Activated T-helper 2 cell treated with anti-CD3 and anti-CD28 coated beads, Interferon-gamma antibody, Interleukin-2, Interleukin-4, amounts not matched to agents 10 μg/mL and 5 μg/mL and 100 μg/mL, durations not matched to agents 14 hours and 24 hours and 36 hours (primary cell): ENCODE measurements around the gene RBL1. TPM values are rescaled to one million over a fixed set of nuclear protein-coding genes. Genes with fewer than 3 reads are reported as not detected.
A peak's percentile ranks its signal among the peaks of the same experiment; 100 is the strongest.
"Not testable (repeated sequence)": the region's sequence is repeated elsewhere in the genome, so short reads cannot be mapped to it uniquely, and the experiment has no call there.

Experiments used
- DNase-seq: peaks from one replicate; pipeline ENCODE4 v3.0.0; 2021; ENCODE audit warnings: low spot score
- H3K27ac Mint-ChIP-seq: one replicate; pipeline ENCODE4 v1.8.0; 2021; ENCODE audit warnings: mixed read lengths
- H3K27me3 Mint-ChIP-seq: one replicate; pipeline ENCODE4 v1.8.0; 2021; ENCODE audit warnings: low read depth, mixed read lengths
- H3K36me3 Mint-ChIP-seq: one replicate; pipeline ENCODE4 v1.8.0; 2021; ENCODE audit warnings: low read depth, mixed read lengths
- H3K4me1 Mint-ChIP-seq: one replicate; pipeline ENCODE4 v1.8.0; 2021; ENCODE audit warnings: low read depth, mixed read lengths
- H3K4me3 Mint-ChIP-seq: one replicate; pipeline ENCODE4 v1.8.0; 2021; ENCODE audit warnings: low read depth, mild to moderate bottlenecking, moderate library complexity, mixed read lengths
- H3K9me3 Mint-ChIP-seq: one replicate; pipeline ENCODE4 v1.8.0; 2021; ENCODE audit warnings: mixed read lengths
- intact Hi-C: fragments of 100-400 bp; cut with micrococcal nuclease; formaldehyde crosslinking; loops from one replicate; pipeline ENCODE4 v1.15.1; 2023
- total RNA-seq: library from RNA; stranded (reverse); gene quantifications from 2 replicates; pipeline ENCODE4 v1.2.3, GENCODE V29; 2022

Gene RBL1
- total RNA-seq, 1 donor from 2014 or later: 49.1 TPM

GRCh38 chr20:37111926-37112455 is 16.2 kb upstream of the RBL1 start:
- Mint-ChIP-seq H3K27me3 (peaks cover 4% of the 10 kb centered on the region), H3K9me3 (no peaks in the 10 kb centered on the region), H3K4me3 (no peak overlapping the region), H3K4me1 (peaks cover 4% of the 10 kb centered on the region), H3K36me3 (no peaks in the 10 kb centered on the region), H3K27ac (no peak overlapping the region)
- DNase-seq: no peak
- intact Hi-C loops: no loop called here

DNA sequence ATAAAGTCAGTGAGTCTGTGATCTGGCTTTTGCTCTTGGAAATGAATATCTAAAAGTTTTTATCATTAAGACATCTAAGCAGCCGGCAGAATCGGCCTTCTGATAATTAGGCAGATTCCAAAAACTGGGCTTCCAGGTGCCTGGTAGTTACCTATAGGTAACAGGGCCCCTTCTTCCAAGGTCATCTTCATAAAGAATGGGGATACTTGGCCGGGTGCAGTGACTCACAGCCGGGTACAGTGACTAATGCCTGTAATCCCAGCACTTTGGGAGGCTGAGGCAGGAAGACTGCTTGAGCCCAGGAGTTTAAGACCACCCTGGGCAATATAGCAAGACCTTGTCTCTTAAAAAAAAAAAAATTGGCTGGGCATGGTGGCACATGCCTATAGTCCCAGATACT is 12.9 kb upstream of the RBL1 start:
- intact Hi-C loops: no loop called here
- peaks cover 4% of the 10 kb centered on the region for H3K4me1 Mint-ChIP-seq
- no peaks in the 10 kb centered on the region for H3K36me3 Mint-ChIP-seq
- no peak overlapping the region for H3K27ac Mint-ChIP-seq
- no peaks in the 10 kb centered on the region for H3K9me3 Mint-ChIP-seq
- H3K4me3 Mint-ChIP-seq: no peak overlapping the region
- no peaks in the 10 kb centered on the region for H3K27me3 Mint-ChIP-seq
- DNase-seq: no peak

- intact Hi-C loops: no loop called here
- Mint-ChIP-seq H3K27me3 (peaks cover 12% of the 10 kb centered on the region), H3K36me3 (no peaks in the 10 kb centered on the region), H3K27ac (no peak overlapping the region), H3K9me3 (no peaks in the 10 kb centered on the region), H3K4me1 (no peaks in the 10 kb centered on the region), H3K4me3 (no peak overlapping the region)
- no peak for DNase-seq
These were observed 6.8 kb upstream of the RBL1 start for GRCh38 chr20:37102571-37102970.

- peaks cover 33% of the 10 kb centered on the region for H3K36me3 Mint-ChIP-seq
- H3K4me1 Mint-ChIP-seq: peaks cover 32% of the 10 kb centered on the region
- no peaks in the 10 kb centered on the region for H3K9me3 Mint-ChIP-seq
- H3K27ac Mint-ChIP-seq: peak overlapping the region; percentile 100
- DNase-seq: no peak
- intact Hi-C loops: loop anchor here (2.0 to 10.0 kb wide), 2 partner anchors 26 to 82 kb away; no protein-coding TSS in a partner anchor
- peaks cover 8% of the 10 kb centered on the region for H3K27me3 Mint-ChIP-seq
- H3K4me3 Mint-ChIP-seq: peak overlapping the region; percentile 96
These were observed 731 bp upstream of the RBL1 start for GRCh38 chr20:37096415-37097041.

DNA sequence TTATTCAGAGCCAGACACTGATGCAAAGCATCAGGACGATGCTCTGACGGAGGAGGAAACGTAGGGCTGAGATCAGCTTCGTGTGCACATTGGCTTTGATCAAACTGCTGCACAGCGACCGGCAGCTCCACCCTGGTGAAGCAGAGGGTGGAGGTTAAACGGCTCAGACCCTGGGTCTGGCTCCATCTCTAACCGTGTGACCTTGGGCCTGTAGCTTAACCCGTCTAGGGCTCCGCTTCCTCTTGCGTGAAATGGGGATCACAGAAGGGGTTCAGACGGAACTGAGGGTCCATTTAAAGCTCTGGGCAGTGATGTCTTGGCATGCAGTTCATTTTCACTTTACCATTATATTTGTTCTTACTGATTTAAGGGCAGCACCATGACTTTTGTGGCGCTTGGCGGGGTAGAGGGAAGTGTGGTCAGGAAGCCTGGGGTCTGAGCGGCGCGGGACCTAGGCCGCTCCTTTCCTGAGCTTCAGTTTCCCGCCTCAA is 644 bp downstream of the RBL1 start:
- H3K4me1 Mint-ChIP-seq: peaks cover 37% of the 10 kb centered on the region
- intact Hi-C loops: loop anchor here (2.0 to 10.0 kb wide), 2 partner anchors 80 to 84 kb away; partner anchors contain the start of genes MROH8 and RPN2
- H3K36me3 Mint-ChIP-seq: peaks cover 43% of the 10 kb centered on the region
- peaks cover 2% of the 10 kb centered on the region for H3K27me3 Mint-ChIP-seq
- peak overlapping the region; percentile 91 for H3K27ac Mint-ChIP-seq
- DNase-seq: peak; percentile 50
- H3K9me3 Mint-ChIP-seq: no peaks in the 10 kb centered on the region
- peak overlapping the region; percentile 96 for H3K4me3 Mint-ChIP-seq

DNA sequence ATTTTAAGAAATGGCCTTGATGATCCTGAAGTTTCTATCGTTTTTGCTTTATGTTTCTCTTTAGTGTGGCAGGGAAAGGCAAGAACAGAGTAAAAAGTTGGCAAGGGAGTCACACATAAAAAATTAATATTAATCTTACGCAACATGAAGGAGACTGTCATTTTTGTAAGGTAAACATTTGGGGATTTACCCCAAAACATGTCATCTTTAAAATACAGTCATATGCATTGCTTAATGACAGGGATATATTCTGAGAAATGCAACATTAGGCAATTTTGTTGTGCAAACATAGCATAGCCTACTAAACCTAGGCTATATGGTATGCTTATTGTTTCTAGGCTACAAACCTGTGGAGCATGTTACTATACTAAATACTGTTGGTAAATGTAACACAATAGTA is 5.4 kb downstream of the RBL1 start:
- H3K4me1 Mint-ChIP-seq: peaks cover 32% of the 10 kb centered on the region
- peaks cover 75% of the 10 kb centered on the region for H3K36me3 Mint-ChIP-seq
- intact Hi-C loops: loop anchor here (10.0 kb wide), 1 partner anchor 76 kb away; no protein-coding TSS in a partner anchor
- H3K9me3 Mint-ChIP-seq: no peaks in the 10 kb centered on the region
- H3K27me3 Mint-ChIP-seq: no peaks in the 10 kb centered on the region
- H3K4me3 Mint-ChIP-seq: no peak overlapping the region
- no peak for DNase-seq
- H3K27ac Mint-ChIP-seq: no peak overlapping the region

DNA sequence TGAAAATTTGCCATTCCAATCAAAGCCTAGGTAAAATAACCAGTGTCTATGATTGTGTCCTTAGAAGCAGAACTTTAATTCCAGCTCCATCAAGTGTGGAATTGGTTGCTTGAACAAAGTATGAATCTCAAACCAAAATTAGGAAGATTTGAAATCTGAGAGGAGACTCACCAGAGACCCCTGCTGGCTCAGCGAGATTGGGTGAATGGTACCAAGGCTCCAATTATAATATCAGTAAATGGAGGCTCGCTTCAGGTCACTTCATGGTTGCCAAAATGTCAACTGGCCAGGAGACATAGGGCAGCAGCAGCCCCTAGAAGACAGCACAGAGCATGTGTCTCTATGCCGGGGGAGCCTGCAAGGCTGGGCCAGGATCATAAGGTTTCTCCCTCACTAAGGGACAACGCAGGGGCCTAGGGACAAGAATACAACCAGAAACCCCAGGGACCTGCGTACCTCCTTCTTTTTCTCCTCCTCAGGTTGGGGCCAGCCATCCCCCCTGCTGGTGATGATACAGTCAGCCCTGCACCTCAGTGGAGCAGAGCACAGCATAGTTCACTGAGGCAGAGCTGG is 14.0 kb downstream of the RBL1 start:
- H3K27ac Mint-ChIP-seq: no peak overlapping the region
- intact Hi-C loops: no loop called here
- H3K36me3 Mint-ChIP-seq: peaks cover 68% of the 10 kb centered on the region

GRCh38 chr20:37077009-37077408 is 18.8 kb downstream of the RBL1 start:
- H3K27ac Mint-ChIP-seq: no peak overlapping the region
- H3K27me3 Mint-ChIP-seq: no peaks in the 10 kb centered on the region
- H3K9me3 Mint-ChIP-seq: peaks cover 5% of the 10 kb centered on the region
- intact Hi-C loops: no loop called here
- peaks cover 46% of the 10 kb centered on the region for H3K4me1 Mint-ChIP-seq
- no peak for DNase-seq
- no peak overlapping the region for H3K4me3 Mint-ChIP-seq
- peaks cover 78% of the 10 kb centered on the region for H3K36me3 Mint-ChIP-seq

More for the DNA sequence above, 14.0 kb downstream of the RBL1 start:
- H3K4me3 Mint-ChIP-seq: no peak overlapping the region
- H3K9me3 Mint-ChIP-seq: no peaks in the 10 kb centered on the region
- H3K27me3 Mint-ChIP-seq: no peaks in the 10 kb centered on the region
- no peak for DNase-seq
- peaks cover 29% of the 10 kb centered on the region for H3K4me1 Mint-ChIP-seq

DNA sequence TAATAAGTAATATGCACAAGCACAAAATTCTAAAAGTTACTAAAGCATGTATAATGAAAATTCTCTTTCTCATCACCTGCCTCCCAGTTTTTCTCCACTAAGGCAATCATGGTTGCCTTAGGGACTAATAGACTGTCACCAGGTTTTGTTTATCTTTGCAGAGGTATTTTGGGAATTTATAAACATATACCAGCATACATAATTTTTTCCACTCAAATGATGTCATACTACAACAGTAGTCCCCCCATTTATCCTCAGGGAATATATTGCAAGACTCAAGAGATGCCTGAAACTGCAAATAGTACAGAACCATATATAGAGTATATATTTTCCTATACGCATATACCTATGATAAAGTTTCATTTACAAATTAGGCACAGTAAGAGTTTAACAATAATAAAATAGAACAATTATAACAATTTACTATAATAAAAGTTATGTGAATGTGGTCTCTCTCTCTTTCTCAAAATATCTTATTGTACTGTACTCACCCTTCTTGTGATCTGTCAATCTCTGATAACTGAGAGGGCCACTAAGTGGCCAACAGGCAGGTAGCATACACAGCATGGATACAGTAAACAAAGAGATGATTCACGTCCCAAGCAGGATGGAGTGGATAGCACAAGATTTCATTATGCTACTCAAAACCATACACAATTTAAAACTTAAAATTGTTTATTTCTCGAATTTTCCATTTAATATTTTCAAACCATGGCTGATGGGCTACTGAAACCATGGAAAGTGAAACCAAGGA is 19.7 kb downstream of the RBL1 start:
- peaks cover 79% of the 10 kb centered on the region for H3K36me3 Mint-ChIP-seq
- no peak for DNase-seq
- no peak overlapping the region for H3K27ac Mint-ChIP-seq
- no peak overlapping the region for H3K4me3 Mint-ChIP-seq
- peaks cover 5% of the 10 kb centered on the region for H3K9me3 Mint-ChIP-seq
- H3K4me1 Mint-ChIP-seq: peaks cover 47% of the 10 kb centered on the region
- intact Hi-C loops: no loop called here
- no peaks in the 10 kb centered on the region for H3K27me3 Mint-ChIP-seq

DNA sequence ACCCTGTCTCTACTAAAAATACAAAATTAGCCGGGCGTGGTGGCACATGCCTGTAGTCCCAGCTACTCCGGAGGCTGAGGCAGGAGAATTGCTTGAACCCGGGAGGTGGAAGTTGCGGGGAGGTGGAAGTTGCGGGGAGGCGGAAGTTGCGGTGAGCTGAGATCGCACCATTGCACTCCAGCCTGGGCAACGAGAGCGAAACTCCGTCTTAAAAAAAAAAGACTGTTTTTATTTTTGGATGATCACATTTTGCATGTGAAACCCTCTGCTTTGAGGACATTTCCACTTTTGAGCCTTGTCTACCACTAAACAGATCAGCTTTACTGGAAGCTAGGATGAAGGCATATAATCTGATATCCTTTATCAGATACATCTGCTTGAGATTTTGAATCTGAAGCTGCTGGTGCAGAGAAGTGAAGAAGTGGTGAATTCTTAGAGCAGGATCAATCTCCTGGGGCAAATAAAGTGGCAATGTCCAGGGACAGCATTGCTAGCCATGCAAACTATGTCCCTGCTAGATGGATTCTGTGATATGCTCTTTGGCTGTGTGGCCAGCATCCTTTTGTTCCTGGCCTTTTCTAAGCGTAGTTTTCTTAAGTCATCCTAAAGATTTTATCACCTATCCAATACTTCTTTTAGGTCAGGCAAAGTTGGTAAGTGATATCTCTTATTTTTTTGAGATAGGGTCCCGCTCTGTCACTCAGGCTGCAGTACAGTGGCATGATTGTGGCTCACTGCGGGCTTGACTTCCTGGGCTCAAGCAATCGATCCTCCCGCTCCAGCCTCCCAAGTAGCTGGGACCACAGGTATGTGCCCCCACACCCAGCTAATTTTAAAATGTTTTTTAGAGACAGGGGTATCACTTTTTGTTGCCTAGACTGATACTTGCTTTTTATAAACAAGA is 23.3 kb downstream of the RBL1 start:
- H3K4me1 Mint-ChIP-seq: peaks cover 37% of the 10 kb centered on the region
- DNase-seq: no peak
- peaks cover 69% of the 10 kb centered on the region for H3K36me3 Mint-ChIP-seq
- peak overlapping the region; percentile 8 for H3K4me3 Mint-ChIP-seq
- intact Hi-C loops: no loop called here
- H3K9me3 Mint-ChIP-seq: peaks cover 5% of the 10 kb centered on the region
- H3K27ac Mint-ChIP-seq: peak overlapping the region; percentile 81
- H3K27me3 Mint-ChIP-seq: no peaks in the 10 kb centered on the region

GRCh38 chr20:37071481-37071911 is 24.3 kb downstream of the RBL1 start:
- intact Hi-C loops: loop anchor here (2.0 kb wide), 1 partner anchor 25 kb away; no protein-coding TSS in a partner anchor
- peak; percentile 28 for DNase-seq
- Mint-ChIP-seq H3K27me3 (no peaks in the 10 kb centered on the region), H3K4me1 (peaks cover 35% of the 10 kb centered on the region), H3K27ac (peak overlapping the region; percentile 81), H3K4me3 (peak overlapping the region; percentile 52), H3K9me3 (peaks cover 5% of the 10 kb centered on the region), H3K36me3 (peaks cover 69% of the 10 kb centered on the region)

GRCh38 chr20:37069563-37069962 is 26.2 kb downstream of the RBL1 start:
- H3K4me3 Mint-ChIP-seq, H3K27ac Mint-ChIP-seq, H3K9me3 Mint-ChIP-seq, intact Hi-C loops, DNase-seq, H3K27me3 Mint-ChIP-seq: not testable (repeated sequence)
- Mint-ChIP-seq H3K36me3 (peaks cover 64% of the 10 kb centered on the region), H3K4me1 (peaks cover 34% of the 10 kb centered on the region)
